ENCODE results near the gene SPHK2.
A peak's percentile ranks its signal among the peaks of the same experiment; 100 is the strongest.

SPHK2 gene

DNA sequence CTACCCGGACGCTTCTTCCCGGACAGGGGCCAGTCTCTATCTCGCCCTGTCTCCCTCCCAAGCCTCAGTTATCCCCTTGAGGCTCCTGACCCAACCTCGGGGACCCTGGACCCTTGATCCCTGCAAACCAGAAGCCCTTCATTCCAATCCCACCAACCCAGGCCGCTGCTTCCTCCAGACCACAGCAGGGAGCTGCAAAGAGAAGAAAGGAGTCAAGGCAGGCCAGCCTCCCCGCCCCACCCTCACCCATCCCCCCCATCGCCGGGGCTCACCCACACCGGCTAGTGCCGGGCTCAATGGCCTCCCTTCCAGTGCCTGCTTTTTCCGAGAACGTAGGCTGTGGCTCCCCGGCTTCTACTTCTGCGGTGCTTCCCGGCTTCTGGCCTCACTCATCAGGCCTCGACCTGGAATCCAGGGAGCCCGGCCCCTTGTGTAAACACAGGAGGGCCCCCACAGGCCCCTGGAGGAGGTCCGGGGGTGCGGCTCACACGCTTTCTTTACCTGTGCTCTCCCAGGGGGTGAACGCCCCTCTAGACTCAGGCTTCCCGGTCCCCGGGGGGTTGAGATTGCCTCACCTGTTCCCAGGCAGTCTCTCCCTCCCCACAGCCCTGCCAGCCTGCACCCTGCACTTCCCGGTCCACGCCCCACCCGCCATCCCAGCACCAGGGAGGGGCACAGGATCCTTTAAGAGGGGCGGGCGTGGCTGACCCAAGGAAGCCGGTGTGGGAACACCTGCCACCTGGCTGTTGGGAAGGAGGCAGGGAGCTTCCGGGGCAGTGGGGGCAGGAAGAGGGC is 4.7 kb upstream of the SPHK2 start, which contains the start of gene FAM83E (continued):
- TF ChIP-seq, protein P1, sequence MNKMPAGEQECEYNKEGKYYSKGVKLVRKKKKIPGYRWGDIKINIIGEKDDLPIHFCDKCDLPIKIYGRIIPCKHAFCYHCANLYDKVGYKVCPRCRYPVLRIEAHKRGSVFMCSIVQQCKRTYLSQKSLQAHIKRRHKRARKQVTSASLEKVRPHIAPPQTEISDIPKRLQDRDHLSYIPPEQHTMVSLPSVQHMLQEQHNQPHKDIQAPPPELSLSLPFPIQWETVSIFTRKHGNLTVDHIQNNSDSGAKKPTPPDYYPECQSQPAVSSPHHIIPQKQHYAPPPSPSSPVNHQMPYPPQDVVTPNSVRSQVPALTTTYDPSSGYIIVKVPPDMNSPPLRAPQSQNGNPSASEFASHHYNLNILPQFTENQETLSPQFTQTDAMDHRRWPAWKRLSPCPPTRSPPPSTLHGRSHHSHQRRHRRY (tag by site-specific recombination; IDR thresholded peaks at IDR 0.05) = no peak
- no peak for TF ChIP-seq ZNF211 (tag by site-specific recombination; IDR thresholded peaks at IDR 0.05; ENCODE audit: low read depth)
- no peak for TF ChIP-seq SCRT2 (tag by site-specific recombination; IDR thresholded peaks at IDR 0.05)
- TF ChIP-seq ZNF133 (tag by site-specific recombination; IDR thresholded peaks at IDR 0.05) = no peak
- TF ChIP-seq TCF7L2 (IDR thresholded peaks at IDR 0.05; ENCODE audit: borderline replicate concordance, low read depth, low read length) = no peak
- TF ChIP-seq, protein P2, sequence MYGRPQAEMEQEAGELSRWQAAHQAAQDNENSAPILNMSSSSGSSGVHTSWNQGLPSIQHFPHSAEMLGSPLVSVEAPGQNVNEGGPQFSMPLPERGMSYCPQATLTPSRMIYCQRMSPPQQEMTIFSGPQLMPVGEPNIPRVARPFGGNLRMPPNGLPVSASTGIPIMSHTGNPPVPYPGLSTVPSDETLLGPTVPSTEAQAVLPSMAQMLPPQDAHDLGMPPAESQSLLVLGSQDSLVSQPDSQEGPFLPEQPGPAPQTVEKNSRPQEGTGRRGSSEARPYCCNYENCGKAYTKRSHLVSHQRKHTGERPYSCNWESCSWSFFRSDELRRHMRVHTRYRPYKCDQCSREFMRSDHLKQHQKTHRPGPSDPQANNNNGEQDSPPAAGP (tag by site-specific recombination; IDR thresholded peaks at IDR 0.05) = peak; percentile 84
- TF ChIP-seq, protein P3, sequence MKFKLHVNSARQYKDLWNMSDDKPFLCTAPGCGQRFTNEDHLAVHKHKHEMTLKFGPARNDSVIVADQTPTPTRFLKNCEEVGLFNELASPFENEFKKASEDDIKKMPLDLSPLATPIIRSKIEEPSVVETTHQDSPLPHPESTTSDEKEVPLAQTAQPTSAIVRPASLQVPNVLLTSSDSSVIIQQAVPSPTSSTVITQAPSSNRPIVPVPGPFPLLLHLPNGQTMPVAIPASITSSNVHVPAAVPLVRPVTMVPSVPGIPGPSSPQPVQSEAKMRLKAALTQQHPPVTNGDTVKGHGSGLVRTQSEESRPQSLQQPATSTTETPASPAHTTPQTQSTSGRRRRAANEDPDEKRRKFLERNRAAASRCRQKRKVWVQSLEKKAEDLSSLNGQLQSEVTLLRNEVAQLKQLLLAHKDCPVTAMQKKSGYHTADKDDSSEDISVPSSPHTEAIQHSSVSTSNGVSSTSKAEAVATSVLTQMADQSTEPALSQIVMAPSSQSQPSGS (tag by site-specific recombination; IDR thresholded peaks at IDR 0.05; ENCODE audit: low read depth) = no peak
- TF ChIP-seq ZNF501 (tag by site-specific recombination; IDR thresholded peaks at IDR 0.05) = peak; percentile 15; the same call in 1 of the 2 replicates
- no peak for TF ChIP-seq ZNF596 (tag by site-specific recombination; IDR thresholded peaks at IDR 0.05)
- TF ChIP-seq, protein P4, sequence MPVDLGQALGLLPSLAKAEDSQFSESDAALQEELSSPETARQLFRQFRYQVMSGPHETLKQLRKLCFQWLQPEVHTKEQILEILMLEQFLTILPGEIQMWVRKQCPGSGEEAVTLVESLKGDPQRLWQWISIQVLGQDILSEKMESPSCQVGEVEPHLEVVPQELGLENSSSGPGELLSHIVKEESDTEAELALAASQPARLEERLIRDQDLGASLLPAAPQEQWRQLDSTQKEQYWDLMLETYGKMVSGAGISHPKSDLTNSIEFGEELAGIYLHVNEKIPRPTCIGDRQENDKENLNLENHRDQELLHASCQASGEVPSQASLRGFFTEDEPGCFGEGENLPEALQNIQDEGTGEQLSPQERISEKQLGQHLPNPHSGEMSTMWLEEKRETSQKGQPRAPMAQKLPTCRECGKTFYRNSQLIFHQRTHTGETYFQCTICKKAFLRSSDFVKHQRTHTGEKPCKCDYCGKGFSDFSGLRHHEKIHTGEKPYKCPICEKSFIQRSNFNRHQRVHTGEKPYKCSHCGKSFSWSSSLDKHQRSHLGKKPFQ (tag by site-specific recombination; IDR thresholded peaks at IDR 0.05) = 0 out of 2 replicates have a peak, but pooled peaks have one; percentile 12
- peak; percentile 88 for TF ChIP-seq ZXDB (tag by site-specific recombination; IDR thresholded peaks at IDR 0.05)
- TF ChIP-seq WT1 (tag by site-specific recombination; IDR thresholded peaks at IDR 0.05) = peak; percentile 38
- 0 out of 2 replicates have a peak, but pooled peaks have one; percentile 43 for TF ChIP-seq ZNF223 (tag by site-specific recombination; IDR thresholded peaks at IDR 0.05)
- TF ChIP-seq ZNF184 (tag by site-specific recombination; IDR thresholded peaks at IDR 0.05) = no peak
- TF ChIP-seq ZNF530 (tag by site-specific recombination; IDR thresholded peaks at IDR 0.05; ENCODE audit: low read depth) = no peak
- TF ChIP-seq, protein P5, sequence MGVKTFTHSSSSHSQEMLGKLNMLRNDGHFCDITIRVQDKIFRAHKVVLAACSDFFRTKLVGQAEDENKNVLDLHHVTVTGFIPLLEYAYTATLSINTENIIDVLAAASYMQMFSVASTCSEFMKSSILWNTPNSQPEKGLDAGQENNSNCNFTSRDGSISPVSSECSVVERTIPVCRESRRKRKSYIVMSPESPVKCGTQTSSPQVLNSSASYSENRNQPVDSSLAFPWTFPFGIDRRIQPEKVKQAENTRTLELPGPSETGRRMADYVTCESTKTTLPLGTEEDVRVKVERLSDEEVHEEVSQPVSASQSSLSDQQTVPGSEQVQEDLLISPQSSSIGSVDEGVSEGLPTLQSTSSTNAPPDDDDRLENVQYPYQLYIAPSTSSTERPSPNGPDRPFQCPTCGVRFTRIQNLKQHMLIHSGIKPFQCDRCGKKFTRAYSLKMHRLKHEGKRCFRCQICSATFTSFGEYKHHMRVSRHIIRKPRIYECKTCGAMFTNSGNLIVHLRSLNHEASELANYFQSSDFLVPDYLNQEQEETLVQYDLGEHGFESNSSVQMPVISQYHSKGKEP (tag by site-specific recombination; IDR thresholded peaks at IDR 0.05) = no peak; the same call in none of the 2 replicates
- no peak for TF ChIP-seq ZNF2 (tag by site-specific recombination; IDR thresholded peaks at IDR 0.05)
- TF ChIP-seq, protein P6, sequence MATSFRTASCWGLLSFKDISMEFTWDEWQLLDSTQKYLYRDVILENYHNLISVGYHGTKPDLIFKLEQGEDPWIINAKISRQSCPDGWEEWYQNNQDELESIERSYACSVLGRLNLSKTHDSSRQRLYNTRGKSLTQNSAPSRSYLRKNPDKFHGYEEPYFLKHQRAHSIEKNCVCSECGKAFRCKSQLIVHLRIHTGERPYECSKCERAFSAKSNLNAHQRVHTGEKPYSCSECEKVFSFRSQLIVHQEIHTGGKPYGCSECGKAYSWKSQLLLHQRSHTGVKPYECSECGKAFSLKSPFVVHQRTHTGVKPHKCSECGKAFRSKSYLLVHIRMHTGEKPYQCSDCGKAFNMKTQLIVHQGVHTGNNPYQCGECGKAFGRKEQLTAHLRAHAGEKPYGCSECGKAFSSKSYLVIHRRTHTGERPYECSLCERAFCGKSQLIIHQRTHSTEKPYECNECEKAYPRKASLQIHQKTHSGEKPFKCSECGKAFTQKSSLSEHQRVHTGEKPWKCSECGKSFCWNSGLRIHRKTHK (tag by site-specific recombination; IDR thresholded peaks at IDR 0.05) = no peak
- peak; percentile 96 for TF ChIP-seq ZNF561 (tag by site-specific recombination; IDR thresholded peaks at IDR 0.05; ENCODE audit: borderline replicate concordance)
- TF ChIP-seq ZNF146 (tag by site-specific recombination; IDR thresholded peaks at IDR 0.05) = no peak
- no peak for TF ChIP-seq ZNF677 (tag by site-specific recombination; IDR thresholded peaks at IDR 0.05)
- TF ChIP-seq ZNF610 (tag by site-specific recombination; IDR thresholded peaks at IDR 0.05; ENCODE audit: borderline replicate concordance) = no peak
- TF ChIP-seq, protein P7, sequence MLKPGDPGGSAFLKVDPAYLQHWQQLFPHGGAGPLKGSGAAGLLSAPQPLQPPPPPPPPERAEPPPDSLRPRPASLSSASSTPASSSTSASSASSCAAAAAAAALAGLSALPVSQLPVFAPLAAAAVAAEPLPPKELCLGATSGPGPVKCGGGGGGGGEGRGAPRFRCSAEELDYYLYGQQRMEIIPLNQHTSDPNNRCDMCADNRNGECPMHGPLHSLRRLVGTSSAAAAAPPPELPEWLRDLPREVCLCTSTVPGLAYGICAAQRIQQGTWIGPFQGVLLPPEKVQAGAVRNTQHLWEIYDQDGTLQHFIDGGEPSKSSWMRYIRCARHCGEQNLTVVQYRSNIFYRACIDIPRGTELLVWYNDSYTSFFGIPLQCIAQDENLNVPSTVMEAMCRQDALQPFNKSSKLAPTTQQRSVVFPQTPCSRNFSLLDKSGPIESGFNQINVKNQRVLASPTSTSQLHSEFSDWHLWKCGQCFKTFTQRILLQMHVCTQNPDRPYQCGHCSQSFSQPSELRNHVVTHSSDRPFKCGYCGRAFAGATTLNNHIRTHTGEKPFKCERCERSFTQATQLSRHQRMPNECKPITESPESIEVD (tag by site-specific recombination; IDR thresholded peaks at IDR 0.05) = no peak
- TF ChIP-seq, protein P8, sequence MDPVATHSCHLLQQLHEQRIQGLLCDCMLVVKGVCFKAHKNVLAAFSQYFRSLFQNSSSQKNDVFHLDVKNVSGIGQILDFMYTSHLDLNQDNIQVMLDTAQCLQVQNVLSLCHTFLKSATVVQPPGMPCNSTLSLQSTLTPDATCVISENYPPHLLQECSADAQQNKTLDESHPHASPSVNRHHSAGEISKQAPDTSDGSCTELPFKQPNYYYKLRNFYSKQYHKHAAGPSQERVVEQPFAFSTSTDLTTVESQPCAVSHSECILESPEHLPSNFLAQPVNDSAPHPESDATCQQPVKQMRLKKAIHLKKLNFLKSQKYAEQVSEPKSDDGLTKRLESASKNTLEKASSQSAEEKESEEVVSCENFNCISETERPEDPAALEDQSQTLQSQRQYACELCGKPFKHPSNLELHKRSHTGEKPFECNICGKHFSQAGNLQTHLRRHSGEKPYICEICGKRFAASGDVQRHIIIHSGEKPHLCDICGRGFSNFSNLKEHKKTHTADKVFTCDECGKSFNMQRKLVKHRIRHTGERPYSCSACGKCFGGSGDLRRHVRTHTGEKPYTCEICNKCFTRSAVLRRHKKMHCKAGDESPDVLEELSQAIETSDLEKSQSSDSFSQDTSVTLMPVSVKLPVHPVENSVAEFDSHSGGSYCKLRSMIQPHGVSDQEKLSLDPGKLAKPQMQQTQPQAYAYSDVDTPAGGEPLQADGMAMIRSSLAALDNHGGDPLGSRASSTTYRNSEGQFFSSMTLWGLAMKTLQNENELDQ (tag by site-specific recombination; IDR thresholded peaks at IDR 0.05; ENCODE audit: low read depth) = no peak
- no peak for TF ChIP-seq MEIS1 (CRISPR knock-in tag; IDR thresholded peaks at IDR 0.05; ENCODE audit: borderline replicate concordance)
- peak; percentile 46; the same call in 1 of the 2 replicates for TF ChIP-seq YY2 (tag by site-specific recombination; IDR thresholded peaks at IDR 0.05)
- TF ChIP-seq ZIC2 (tag by site-specific recombination; IDR thresholded peaks at IDR 0.05) = peak; percentile 70

All from HEK293 (cell line).